ENCODE measurements around the gene OR8J1. TPM values are rescaled to one million over a fixed set of nuclear protein-coding genes. Genes with fewer than 3 reads are reported as not detected.
"Not testable (repeated sequence)": the region's sequence is repeated elsewhere in the genome, so short reads cannot be mapped to it uniquely, and the experiment has no call there.

Gene OR8J1, protein sequence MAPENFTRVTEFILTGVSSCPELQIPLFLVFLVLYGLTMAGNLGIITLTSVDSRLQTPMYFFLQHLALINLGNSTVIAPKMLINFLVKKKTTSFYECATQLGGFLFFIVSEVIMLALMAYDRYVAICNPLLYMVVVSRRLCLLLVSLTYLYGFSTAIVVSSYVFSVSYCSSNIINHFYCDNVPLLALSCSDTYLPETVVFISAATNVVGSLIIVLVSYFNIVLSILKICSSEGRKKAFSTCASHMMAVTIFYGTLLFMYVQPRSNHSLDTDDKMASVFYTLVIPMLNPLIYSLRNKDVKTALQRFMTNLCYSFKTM
- not detected in 2 replicates for total RNA-seq

DNA sequence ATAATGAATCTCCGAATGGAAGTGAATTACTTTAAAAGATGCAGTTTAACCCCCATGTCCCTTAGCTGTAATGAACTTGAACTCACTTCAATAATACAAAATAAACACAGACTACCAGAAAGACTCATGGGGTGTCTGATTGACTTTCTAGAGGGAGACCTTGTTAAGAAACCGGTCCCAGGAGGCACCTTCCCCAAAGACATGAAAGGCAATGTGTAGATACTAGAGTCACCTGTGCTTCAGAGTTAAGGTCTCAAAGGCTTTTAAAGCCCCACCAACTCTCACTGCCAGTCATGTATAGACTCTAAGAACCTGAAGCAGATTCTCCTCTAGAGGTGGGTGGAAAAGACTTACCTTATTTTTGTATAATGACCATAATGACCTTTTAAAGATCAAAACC is at the start of gene OR8J1:
OR8J1 (plus strand) TSS at position 301 of the 400 bp plus-strand sequence. CDS start 5,956 bp downstream, outside the sequence.
- no peak for DNase-seq

DNA sequence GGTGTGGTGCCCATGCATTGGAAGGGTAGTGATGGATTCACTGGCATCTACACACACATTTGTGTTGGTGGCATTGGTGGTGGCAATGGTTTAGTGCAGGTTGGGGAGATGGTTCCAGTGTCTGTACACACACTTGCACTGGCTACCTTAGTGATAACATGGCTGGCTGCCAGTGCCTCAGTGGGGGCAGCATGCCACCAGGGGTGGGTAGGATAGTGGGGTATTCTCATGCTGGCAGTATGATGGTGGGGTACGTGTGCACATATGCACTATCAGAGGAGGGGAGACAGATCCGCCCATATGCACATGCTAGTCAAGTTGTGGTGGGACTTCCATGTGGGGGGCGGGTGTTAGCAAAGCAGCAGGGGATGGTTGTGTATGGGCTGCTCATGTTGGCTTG is 46.3 kb upstream of the OR8J1 start:
- no peak for DNase-seq

DNA sequence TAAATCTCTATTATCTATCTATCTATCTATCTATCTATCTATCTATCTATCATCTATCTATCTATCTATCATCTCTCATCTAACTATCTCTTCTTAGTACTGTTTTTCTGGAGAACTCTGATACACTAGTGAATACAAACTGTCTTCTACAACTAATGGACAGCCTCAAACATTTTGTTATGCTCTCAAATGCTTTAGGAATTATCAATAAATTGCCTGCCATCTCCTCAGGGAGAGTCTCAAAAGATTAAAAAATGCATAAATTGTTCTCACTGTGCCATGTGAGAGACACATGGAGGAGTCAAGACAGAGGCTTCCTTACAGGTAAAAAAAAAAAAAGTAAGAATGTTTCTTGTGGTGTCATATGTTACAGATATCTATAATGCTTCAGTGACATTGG is 39.2 kb upstream of the OR8J1 start, which contains the start of gene OR8K3:
OR8K3 (plus strand) TSS at position 301 of the 400 bp plus-strand sequence. CDS start 3,163 bp downstream, outside the sequence.
- DNase-seq: no peak

DNA sequence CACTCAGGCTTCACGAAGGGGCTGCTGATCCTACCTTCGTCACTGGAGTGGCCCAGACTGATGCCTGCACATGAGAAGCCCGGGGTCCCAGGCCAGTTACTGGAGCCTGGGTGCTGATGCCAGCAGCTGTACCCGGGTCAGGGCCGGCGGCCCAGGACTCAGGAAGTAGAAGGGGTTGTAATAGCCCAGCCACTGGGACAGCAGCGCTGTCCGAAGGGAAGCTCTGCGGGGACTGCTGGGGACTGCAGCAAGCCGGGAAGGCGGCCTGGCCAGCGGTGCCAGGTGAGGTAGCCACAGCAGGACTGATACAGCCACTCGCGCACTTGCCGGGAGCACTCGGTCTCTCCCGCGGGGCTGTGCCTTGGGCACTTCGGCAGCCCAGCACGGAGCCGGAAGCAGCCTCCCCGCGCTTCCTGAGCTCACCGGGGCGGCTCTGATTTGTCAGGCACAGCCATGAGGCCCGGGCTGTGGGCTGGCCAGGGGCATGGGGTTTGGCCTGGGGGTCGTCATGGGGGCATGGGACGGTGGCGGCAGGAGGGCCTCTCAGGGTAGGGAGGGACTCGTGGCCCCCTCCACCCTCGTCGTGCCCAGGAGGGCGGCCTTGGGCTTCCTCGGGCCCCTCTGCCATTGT is 22.1 kb upstream of the OR8J1 start:
- DNase-seq: no peak

DNA sequence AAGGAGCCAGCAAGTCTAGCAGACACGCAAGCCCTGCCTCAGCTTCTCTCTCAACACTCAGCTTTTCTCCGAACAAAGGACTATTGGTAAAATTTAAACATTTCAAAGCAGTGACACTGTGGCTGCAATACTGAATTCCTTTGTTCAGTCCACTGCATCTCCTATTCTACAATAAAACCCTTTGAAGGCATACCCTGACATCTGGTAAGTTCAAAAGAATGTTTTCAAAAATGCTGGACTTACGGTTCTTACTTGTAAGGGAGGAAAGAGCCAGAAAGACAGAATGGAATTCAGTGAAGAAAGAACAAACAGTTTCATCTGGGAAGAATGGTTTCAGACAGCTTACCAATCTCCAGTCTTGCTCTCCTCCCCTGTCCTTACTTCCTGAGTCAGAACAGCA is 20.9 kb upstream of the OR8J1 start:
- DNase-seq: no peak

DNA sequence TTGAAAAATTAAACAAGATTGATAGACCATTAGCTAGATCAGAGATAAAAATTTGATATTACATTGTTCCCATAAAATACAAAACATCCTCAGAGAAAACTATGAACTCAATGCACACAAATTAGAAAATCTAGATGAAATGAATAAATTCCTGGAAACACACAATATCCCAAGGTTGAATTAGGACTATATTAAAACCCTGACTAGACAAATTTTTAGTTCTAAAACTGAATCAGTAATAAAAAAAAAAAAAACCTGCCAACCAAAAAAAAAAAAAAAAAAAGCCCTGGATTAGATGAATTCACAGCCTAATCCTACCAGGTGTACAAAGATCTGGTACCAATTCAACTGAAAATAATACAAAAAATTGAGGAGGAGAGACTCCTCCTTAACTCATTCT is 13.8 kb upstream of the OR8J1 start:
- no peak for DNase-seq

DNA sequence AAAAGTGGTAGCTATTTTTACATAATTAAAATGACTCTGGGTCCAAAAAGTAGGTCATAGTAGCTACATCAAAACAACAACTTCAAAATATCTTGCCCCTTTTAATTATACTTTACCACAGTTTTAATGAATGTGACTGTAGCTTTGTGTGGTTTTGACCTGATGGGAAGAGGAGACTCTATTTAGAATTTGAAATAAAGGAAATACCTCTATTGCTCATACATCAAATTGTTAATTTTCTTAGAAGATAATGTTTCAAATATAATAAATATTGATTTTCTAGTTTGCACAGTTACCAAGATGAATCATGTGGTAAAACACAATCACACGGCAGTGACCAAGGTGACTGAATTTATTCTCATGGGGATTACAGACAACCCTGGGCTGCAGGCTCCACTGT is 8.4 kb upstream of the OR8J1 start, which contains the start of gene OR8K1:
OR8K1 (plus strand) TSS at position 301 of the 400 bp plus-strand sequence; CDS start at position 301, 0 bp downstream.
- DNase-seq: no peak

DNA sequence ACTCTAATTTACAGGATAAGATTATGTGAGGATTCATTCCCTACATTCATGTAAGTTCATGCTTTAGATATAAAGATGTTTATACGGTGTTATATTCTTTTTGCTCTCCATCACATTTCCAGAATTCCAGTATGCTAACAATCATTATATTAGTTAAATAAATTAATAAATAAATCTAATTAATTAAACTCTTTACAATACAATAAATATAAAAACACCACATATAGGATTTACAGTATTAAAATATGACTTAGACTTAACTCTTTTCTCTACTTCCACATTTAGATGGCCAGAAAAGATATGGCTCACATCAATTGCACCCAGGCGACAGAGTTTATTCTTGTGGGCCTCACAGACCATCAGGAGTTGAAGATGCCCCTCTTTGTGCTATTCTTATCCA is 21.2 kb downstream of the OR8J1 start, which contains the start of gene OR8U1:
OR8U1 (plus strand) TSS at position 301 of the 400 bp plus-strand sequence; CDS start at position 301, 0 bp downstream.
- DNase-seq: no peak

DNA sequence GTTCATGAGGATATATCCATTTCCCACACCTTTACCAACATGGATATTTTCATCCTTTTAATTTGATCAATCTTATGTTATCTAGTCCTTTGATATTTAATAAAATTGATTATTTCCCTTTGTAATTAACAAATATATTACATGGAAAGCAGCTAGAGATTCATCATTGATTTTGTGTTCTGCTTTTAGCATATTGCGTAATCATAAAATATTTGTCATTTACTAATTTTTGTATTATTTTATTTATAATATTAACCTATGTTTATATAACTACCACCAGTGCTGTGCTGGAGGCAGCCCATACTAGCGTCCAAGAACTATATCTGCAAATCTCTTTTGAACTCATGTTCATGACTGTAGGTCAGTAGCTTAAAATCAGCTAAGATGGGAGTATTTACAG is 26.0 kb downstream of the OR8J1 start:
- no peak for DNase-seq

DNA sequence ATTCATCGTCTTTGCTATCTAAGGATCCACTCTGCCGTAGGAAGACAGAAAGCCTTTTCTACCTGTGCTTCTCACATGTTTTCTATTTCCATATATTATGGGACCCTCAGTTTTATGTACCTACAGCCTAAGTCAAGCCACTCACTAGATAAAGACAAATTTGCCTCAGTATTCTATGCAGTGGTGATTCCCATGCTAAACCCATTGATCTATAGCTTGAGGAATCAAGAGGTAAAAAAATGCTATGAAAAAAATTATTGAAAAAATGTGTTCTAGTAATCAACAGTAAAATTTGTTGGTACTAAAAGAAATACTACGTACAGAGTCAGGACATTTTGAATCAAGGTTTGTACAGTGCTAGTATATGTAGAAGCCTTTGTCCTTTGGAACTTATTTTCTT is 40.3 kb downstream of the OR8J1 start:
- DNase-seq: no peak

DNA sequence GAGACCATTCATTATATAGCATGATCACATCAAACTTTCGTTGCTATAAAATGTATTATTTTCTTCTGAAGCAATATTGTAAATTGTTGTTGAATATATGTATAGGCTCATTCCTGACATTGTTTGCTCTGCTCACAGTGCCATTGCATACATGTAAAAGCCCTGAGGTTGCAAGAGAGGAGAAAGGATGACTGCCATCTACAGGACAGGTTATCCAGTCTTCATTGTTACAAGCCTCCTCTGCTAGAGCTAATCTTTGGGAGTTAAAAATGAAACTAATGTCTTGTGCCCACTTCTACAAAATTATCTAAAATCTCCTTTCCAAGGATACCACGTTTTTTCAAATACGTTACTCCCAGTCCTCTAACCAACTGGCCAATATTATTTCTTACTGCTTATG is 42.0 kb downstream of the OR8J1 start:
- no peak for DNase-seq

DNA sequence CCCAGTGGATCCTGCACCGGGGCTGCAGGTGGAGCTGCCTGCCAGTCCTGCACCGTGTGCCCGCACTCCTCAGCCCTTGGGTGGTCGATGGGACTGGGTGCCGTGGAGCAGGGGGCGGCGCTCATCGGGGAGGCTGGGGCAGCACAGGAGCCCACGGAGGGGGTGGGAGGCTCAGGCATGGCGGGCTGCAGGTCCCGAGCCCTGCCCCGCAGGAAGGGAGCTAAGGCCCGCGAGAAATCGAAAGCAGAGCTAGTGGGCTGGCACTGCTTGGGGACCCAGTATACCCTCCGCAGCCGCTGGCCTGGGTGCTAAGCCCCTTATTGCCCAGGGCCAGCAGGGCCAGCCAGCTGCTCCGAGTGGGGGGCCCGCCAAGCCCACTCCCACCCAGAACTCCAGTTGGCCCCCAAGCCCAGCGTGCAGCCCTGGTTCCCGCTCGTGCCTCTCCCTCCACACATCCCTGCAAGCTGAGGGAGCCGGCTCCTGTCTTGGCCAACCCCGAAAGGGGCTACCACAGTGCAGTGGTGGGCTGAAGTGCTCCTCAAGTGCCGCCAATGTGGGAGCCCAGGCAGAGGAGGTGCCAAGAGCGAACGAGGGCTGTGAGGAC is 47.9 kb downstream of the OR8J1 start:
- DNase-seq: not testable (repeated sequence)

DNA sequence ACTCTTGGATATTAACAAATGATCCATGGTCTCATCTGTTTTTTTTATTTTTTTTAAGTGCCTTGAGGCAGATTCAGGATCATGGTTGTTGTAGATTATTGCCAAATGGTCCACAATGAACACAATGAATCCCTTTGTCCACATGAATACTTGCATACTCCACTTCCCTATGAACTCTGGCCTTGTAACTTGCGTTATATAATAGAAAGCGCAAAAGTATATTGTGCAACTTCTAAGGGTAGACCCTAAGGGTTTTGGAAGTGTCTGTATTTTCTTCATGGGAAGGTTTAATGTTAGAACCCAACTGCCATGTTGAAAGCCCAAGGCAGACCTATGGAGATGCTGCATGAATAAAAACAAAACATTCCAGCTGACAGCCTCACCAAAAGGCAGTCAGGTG is 50.3 kb downstream of the OR8J1 start:
- DNase-seq: no peak

DNA sequence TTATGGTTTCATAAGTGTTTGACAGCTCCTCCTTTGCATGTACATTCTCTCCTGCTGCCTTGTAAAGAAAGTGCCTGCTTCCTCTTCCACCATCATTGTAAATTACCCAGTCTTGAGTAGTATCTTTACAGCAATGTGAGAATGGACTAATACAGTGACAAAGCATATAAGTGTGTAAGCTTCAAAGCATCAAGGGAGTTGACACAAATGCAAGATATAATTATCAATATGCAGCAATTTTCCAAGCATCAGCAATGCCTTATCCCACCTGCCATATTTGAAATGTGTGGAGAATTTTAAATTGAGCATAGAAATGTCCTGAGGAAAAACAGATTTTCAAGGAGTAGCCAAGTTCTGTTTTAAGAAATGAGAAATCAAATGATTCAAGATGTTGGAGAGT is 56.7 kb downstream of the OR8J1 start:
- no peak for DNase-seq

Other genes starting within 250 kb of the OR8J1 start
- not detected in 2 replicates for gene OR8H3, start 231.9 kb upstream of the OR8J1 start, total RNA-seq
- gene OR8J3, start 214.1 kb upstream of the OR8J1 start, total RNA-seq: not detected in 2 replicates
- not detected in 2 replicates for gene OR8K5, start 194.0 kb upstream of the OR8J1 start, total RNA-seq
- not detected in 2 replicates for gene OR5J2, start 177.7 kb upstream of the OR8J1 start, total RNA-seq
- not detected in 2 replicates for gene OR5T2, start 120.0 kb upstream of the OR8J1 start, total RNA-seq
- gene OR5T3, start 102.0 kb upstream of the OR8J1 start, total RNA-seq: not detected in 2 replicates
- gene OR5T1, start 80.1 kb upstream of the OR8J1 start, total RNA-seq: not detected in 2 replicates
- not detected in 2 replicates for gene OR8H1, start 62.0 kb upstream of the OR8J1 start, total RNA-seq
- gene OR8K3, start 39.1 kb upstream of the OR8J1 start, total RNA-seq: not detected in 2 replicates
- gene OR8K1, start 8.3 kb upstream of the OR8J1 start, total RNA-seq: not detected in 2 replicates
- gene OR8U1, start 21.3 kb downstream of the OR8J1 start, total RNA-seq: not detected in 2 replicates
- gene OR5AL1, start 58.4 kb downstream of the OR8J1 start, total RNA-seq: not detected in 2 replicates
- gene OR5M3, start 119.1 kb downstream of the OR8J1 start, total RNA-seq: not detected in 2 replicates
- not detected in 2 replicates for gene OR5M8, start 137.1 kb downstream of the OR8J1 start, total RNA-seq
- gene OR5M11, start 189.0 kb downstream of the OR8J1 start, total RNA-seq: not detected in 2 replicates
- not detected in 2 replicates for gene OR5M10, start 223.4 kb downstream of the OR8J1 start, total RNA-seq